ENCODE data around the gene NEK6. TPM values are rescaled to one million over a fixed set of nuclear protein-coding genes. Genes with fewer than 3 reads are reported as not detected.

The NEK6 gene
- total RNA-seq, 2 donors from 2014 or later = 77.8 to 83.4 TPM

GRCh38 chr9:124384846-124385245, 127.1 kb downstream of the NEK6 start:
- no peak overlapping the region for H3K9ac ChIP-seq (ENCODE audit: low read depth in 2 of 2, low read length in 2 of 2)
- intact Hi-C loops (cut with DNase I) = no loop called here
- TF ChIP-seq, protein P1, sequence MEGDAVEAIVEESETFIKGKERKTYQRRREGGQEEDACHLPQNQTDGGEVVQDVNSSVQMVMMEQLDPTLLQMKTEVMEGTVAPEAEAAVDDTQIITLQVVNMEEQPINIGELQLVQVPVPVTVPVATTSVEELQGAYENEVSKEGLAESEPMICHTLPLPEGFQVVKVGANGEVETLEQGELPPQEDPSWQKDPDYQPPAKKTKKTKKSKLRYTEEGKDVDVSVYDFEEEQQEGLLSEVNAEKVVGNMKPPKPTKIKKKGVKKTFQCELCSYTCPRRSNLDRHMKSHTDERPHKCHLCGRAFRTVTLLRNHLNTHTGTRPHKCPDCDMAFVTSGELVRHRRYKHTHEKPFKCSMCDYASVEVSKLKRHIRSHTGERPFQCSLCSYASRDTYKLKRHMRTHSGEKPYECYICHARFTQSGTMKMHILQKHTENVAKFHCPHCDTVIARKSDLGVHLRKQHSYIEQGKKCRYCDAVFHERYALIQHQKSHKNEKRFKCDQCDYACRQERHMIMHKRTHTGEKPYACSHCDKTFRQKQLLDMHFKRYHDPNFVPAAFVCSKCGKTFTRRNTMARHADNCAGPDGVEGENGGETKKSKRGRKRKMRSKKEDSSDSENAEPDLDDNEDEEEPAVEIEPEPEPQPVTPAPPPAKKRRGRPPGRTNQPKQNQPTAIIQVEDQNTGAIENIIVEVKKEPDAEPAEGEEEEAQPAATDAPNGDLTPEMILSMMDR (IDR thresholded peaks at IDR 0.05) = no peak

DNA sequence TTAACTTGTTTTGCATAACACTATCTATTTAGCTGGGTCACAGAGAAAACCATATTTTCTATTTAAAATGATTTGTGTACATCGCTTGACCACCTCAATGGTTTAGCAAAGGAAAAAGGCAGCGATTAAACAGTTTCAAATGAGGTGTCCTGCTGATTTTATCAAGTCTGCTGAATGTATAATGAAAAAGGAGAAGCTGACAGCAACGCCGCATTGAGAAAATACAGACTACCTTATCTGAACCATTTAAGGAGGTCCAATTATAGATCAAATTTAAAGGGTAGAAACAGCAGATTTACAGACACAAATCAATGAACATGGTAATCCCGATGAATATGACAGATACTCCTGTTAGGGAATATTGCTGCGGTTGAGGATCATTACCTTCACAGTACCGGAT, 127.9 kb downstream of the NEK6 start:
- DNase-seq = no peak
- Histone ChIP-seq H3K4me3 (no peak overlapping the region), H3K9me3 (no peaks in the 10 kb centered on the region), H3K27ac (no peak overlapping the region), H3K27me3 (no peaks in the 10 kb centered on the region), H3K36me3 (no peaks in the 10 kb centered on the region), H3K9ac (ENCODE audit: low read depth in 2 of 2, low read length in 2 of 2) (no peak overlapping the region), H3K4me1 (peaks cover 5% of the 10 kb centered on the region)
- TF ChIP-seq, protein P1 (IDR thresholded peaks at IDR 0.05) = no peak
- intact Hi-C loops (cut with DNase I) = no loop called here

More at GRCh38 chr9:124384846-124385245, 127.1 kb downstream of the NEK6 start:
- no peaks in the 10 kb centered on the region for H3K36me3 ChIP-seq
- H3K4me1 ChIP-seq = peaks cover 5% of the 10 kb centered on the region
- no peak overlapping the region for H3K27ac ChIP-seq
- no peaks in the 10 kb centered on the region for H3K27me3 ChIP-seq
- no peak overlapping the region for H3K4me3 ChIP-seq
- H3K9me3 ChIP-seq = no peaks in the 10 kb centered on the region
- DNase-seq = no peak

- Histone ChIP-seq H3K9me3 (no peaks in the 10 kb centered on the region), H3K27ac (no peak overlapping the region), H3K4me1 (peaks cover 6% of the 10 kb centered on the region), H3K9ac (ENCODE audit: low read depth in 2 of 2, low read length in 2 of 2) (no peak overlapping the region), H3K36me3 (no peaks in the 10 kb centered on the region), H3K4me3 (no peak overlapping the region), H3K27me3 (no peaks in the 10 kb centered on the region)
- TF ChIP-seq, protein P1 (IDR thresholded peaks at IDR 0.05) = no peak
- no peak for DNase-seq
- intact Hi-C loops (cut with DNase I) = no loop called here
Measured at GRCh38 chr9:124386201-124386600, 128.5 kb downstream of the NEK6 start.

GRCh38 chr9:124388275-124389048, 130.7 kb downstream of the NEK6 start:
- intact Hi-C loops (cut with DNase I) = no loop called here
- no peaks in the 10 kb centered on the region for H3K9me3 ChIP-seq
- no peak overlapping the region for H3K9ac ChIP-seq (ENCODE audit: low read depth in 2 of 2, low read length in 2 of 2)
- TF ChIP-seq, protein P1 (IDR thresholded peaks at IDR 0.05) = no peak
- H3K4me3 ChIP-seq = no peak overlapping the region
- no peaks in the 10 kb centered on the region for H3K27me3 ChIP-seq
- H3K36me3 ChIP-seq = no peaks in the 10 kb centered on the region
- no peak for DNase-seq
- no peak overlapping the region for H3K27ac ChIP-seq
- H3K4me1 ChIP-seq = peaks cover 15% of the 10 kb centered on the region

- Histone ChIP-seq H3K9ac (ENCODE audit: low read depth in 2 of 2, low read length in 2 of 2) (no peak overlapping the region), H3K9me3 (no peaks in the 10 kb centered on the region), H3K4me3 (no peak overlapping the region), H3K36me3 (no peaks in the 10 kb centered on the region), H3K27me3 (no peaks in the 10 kb centered on the region), H3K4me1 (peaks cover 15% of the 10 kb centered on the region), H3K27ac (no peak overlapping the region)
- intact Hi-C loops (cut with DNase I) = no loop called here
- DNase-seq = no peak
- TF ChIP-seq, protein P1 (IDR thresholded peaks at IDR 0.05) = no peak
Measured at GRCh38 chr9:124389146-124389939, 131.6 kb downstream of the NEK6 start.

Data from colonic mucosa (tissue), 4 donors.